COLO829 (cell line): ENCODE measurements around the gene CARF.
A peak's percentile ranks its signal among the peaks of the same experiment; 100 is the strongest.
"Not testable (repeated sequence)": the region's sequence is repeated elsewhere in the genome, so short reads cannot be mapped to it uniquely, and the experiment has no call there.

Experiments used
- DNase-seq: peaks from one replicate; pipeline ENCODE4 v3.0.0; 2012; ENCODE audit warnings: low spot score

CARF gene

DNA sequence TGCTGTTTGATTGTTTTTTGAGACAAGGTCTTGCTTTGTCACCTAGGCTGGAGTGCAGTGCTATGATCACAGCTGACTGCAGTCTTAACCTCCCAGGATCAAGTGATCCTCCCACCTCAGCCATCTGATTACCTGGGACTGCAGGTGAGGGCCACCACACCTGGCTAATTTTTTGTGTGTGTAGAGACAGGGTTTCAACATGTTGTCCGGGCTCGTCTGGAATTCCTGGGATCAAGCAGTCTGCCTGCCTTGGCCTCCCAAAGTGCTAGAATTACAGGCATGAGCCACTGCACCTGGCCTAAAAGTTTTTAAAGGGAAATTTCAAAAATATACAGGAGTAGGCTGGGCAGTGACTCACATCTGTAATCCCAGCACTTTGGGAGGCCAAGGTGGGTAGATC lies 22.4 kb downstream of the CARF start:
- DNase-seq, result no peak

DNA sequence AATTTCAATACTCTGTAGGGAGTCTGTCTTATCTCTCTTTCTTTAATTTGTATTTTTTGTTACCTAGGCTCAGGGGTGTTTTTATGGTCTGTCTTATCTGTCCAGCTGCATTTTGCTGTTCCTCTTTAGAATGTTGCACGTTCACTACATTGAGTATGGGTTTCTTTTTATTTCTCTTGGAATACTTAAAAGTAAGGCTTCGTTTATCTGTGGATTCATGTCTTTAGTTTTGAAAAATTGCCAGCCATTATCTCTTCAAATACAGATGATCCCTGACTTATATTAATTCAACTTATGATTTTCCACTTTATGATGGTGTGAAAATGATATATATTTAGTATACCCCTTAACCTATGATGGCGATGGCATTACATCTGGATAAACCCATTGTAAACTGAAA lies 26.9 kb downstream of the CARF start:
- no peak for DNase-seq

DNA sequence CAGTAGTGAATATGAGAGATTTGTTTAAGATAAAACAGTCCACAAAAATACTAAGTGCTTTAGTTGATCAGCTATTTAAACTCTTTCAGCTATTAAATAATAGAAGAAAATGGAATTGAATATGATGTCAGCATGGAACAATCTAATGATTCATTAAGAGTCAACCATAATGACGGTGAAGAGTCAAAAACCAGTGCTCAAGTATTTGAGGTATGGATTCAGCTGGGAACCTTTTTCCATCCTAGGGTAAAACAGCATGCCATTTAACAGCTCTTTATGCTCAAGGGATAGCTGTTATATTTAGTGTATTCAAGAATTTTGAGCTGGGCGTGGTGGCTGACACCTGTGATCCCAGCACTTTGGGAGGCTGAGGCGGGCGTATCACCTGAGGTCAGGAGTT lies 29.7 kb downstream of the CARF start:
- DNase-seq, result no peak

GRCh38 chr2:202944408-202944807 lies 32.3 kb downstream of the CARF start:
- no peak for DNase-seq

DNA sequence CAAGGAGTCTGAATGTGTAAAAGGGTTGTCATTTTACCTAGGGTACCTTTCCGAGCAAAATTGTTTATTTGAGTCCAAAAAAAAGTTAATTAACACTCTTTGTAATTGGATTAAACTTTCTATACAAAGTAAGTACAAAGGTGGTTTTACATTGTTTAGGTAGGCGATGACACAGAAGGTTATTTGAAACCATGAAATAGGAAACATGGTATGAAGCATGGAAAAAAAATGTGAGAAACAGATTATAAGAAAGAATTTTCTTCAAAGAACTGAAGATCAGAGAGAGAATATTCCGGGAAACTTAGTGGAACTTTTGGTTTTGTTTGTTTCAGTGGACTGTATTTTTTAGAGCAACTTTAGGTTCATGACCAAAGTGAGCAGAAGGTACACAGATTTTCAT lies 32.7 kb downstream of the CARF start:
- no peak for DNase-seq

DNA sequence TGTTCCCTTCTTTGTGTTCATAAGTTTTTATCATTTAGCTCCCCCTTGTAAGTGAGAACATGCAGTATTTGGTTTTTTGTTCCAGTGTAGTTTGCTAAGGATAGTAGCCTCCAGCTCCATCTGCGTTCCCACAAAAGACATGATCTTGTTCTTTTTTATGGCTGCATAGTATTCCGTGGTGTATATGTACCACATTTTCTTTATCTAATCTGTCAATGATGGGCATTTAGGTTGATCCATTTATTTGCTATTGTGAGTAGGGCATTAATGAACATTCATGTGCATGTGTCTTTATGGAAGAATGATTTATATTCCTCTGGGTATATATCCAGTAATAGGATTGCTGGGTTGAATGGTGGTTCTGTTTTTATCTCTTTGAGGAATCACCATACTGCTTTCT lies 33.4 kb downstream of the CARF start:
- no peak for DNase-seq

DNA sequence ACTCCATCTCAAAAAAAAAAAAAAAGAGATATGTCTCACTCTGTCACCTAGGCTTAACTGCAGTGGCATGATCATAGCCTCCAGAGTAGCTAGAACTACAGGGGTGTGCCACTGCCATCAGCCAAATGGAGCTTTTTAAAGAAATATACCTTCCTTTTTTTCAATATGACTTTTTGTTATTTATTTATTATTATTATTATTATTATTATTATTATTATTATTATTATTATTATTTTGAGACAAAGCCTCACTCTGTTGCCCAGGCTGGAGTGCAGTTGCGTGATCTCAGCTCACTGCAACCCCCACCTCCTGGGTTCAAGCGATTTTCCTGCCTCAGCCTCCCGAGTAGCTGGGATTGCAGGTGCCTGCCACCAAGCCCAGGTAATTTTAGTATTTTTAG lies 37.3 kb downstream of the CARF start:
- DNase-seq, result not testable (repeated sequence)

GRCh38 chr2:202950592-202950991 lies 38.5 kb downstream of the CARF start:
- DNase-seq, result no peak

GRCh38 chr2:202960524-202960923 lies 48.4 kb downstream of the CARF start:
- no peak for DNase-seq

GRCh38 chr2:202963712-202964111 lies 51.6 kb downstream of the CARF start:
- DNase-seq, result no peak

- peak; percentile 7 for DNase-seq
Measured at GRCh38 chr2:202965810-202966460, 53.9 kb downstream of the CARF start.

GRCh38 chr2:202969404-202969803 lies 57.3 kb downstream of the CARF start:
- DNase-seq, result not testable (repeated sequence)

DNA sequence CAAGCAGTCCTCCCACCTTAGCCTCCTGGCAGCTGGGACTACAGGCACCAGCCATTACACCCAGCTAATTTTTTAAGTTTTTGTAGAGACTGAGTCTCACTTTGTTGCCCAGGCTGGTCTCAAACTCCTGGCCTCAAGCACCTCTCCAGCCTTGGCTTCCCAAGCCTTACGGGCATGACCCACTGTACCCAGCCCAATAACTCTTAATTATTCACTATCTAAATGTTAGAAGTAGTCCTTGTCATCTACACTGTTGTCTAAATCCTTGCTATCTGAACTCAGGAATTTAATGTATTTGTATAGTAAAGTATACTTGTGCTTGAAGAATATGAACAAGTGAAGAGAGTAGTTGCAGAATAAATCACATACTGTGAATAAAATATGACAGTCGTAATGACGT lies 64.7 kb downstream of the CARF start:
- no peak for DNase-seq

GRCh38 chr2:202982779-202983491 lies 70.9 kb downstream of the CARF start:
- DNase-seq, result no peak

DNA sequence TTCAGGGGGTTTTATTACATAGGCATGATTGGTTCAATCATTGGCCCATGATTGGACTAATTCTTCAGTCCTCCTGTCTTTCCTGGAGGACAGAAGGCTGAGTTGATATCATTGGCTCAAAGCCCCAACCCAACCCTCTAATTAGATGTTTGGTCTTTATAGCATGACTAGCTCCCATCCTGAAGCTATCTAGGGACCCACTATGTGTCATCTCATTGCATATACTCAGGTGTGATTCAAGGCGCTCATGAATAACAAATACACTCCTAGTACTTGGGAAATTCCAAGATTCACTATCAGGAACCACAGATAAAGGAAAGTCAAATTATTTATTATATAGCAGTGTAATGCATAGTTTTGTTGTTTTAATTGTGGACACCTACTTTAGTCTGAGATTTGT lies 77.7 kb downstream of the CARF start:
- DNase-seq, result no peak

DNA sequence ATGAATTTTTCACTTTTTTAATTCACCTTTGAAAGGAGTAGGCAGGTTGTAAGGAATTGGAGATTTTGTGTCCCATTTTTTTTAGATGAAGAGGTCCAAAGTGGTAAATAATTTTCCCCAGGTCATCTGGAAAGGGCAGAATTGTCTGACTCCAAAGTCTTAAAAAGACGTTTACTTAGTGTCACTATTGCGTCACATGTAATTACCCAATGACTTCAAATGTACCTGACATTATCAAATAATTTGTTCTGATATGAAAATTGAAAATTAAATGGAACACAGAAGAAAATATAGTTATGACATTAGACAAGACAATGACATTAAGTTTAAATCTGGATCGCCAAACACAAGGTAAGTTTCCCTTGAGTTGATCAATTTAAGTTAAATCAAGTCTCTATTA lies 78.4 kb downstream of the CARF start:
- no peak for DNase-seq

GRCh38 chr2:202997113-202997512 lies 85.0 kb downstream of the CARF start:
- not testable (repeated sequence) for DNase-seq

- DNase-seq, result no peak
Measured at GRCh38 chr2:203002054-203002821, 90.2 kb downstream of the CARF start.

- no peak for DNase-seq
Measured at GRCh38 chr2:203003716-203004115, 91.6 kb downstream of the CARF start.

DNA sequence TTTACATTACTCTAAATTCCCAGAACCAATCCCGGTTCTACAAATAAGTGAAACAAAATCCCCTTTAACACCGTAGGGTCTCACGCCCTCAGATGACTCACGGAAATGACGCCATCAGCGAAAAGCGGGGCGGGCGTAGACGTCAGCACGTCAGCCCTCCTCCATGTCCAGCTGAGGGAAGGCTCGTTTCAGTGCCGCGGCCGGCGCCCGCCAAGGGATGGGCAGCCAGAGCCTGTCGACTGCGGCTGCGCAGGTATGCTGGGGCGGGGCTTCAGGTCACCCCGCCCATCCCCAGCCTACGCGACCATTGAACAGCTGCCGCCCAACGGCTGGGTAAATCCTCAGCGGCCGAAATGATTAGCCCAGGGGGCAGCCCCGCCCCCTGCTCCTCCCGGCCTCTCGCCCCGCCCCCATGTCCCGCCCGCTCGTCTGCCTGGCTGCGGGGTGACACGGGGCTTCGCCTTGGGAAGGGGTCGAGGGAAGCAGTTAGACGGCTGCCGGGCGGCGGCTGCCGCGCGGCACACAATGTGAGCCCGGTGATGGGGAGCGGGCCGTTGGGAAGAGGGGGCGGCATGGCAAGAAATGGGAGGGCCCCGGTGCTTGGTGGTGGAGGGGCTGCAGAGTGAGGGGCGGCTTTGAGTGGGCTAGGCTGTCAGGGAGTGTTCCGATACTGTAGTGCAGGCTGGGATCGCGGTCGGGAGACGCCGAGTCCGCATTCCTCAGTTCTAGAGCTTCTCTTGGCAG lies 102.6 kb downstream of the CARF start, which contains the start of gene NBEAL1:
Gene NBEAL1 (plus strand): TSS at position 420 of the 744 bp plus-strand sequence. CDS start 1,510 bp downstream, outside the sequence.
- DNase-seq, result peak; percentile 92

GRCh38 chr2:203016716-203017115 lies 104.6 kb downstream of the CARF start:
- no peak for DNase-seq

- DNase-seq, result no peak
Measured at GRCh38 chr2:203018181-203018580, 106.1 kb downstream of the CARF start.
